Measurements from ENCODE around the gene PRKCA.
"Not testable (repeated sequence)": the region's sequence is repeated elsewhere in the genome, so short reads cannot be mapped to it uniquely, and the experiment has no call there.

Gene PRKCA

GRCh38 chr17:66469890-66470289, 167.5 kb downstream of the PRKCA start:
- DNase-seq, result no peak

- DNase-seq, result no peak
Observed at GRCh38 chr17:66472123-66472522, 169.7 kb downstream of the PRKCA start.

DNA sequence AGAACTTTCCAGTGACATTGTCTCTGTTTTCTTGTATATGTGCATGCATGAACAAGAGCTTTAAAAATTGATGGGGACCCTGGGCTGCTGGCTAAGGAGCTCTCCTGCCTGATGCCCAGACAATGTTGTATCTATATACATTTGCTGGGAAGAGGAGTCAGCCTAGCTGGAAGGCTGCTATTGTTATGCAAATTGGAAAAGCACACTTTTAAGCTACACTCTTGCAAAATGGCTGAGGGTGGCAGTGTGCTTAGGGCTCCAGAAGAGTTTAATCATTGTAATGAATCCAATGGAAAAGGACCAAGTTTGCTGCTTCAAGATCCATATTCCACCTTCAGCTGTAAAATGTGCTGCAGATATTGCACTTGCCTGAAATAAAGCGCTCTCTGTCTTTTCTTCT, 171.8 kb downstream of the PRKCA start:
- no peak for DNase-seq

DNA sequence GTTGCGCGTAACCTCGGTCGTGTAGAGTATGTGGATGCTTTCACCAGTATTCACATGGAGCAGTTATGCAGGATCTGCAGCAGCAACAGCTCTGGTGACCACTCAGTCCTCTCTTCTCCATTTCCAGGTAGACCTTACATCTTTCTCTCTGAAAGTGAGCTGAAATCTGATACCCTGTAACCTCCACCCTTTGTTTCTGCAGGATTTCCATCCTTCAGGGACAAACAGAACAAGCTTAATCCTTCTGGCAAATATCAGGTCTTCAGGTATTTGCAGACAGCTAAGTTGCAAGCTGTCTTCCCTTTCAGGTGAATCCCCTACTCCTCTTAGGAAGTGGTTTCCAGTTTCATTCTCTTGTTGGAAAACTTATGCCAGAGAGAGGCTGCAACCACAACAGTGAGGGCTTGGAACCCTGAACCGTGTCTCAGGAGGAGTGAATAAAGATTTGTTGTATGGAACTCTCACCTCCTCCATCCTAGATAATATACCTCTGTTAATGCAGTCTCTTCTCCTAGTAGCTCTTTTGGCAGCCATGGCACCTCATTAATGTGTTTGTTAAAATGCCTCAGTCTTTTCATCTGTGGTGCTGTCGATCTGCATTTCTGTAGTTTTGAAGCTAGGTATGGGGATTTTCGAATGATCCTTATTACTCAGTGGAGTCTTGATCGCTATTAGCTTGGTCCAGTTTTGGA, 172.5 kb downstream of the PRKCA start:
- DNase-seq, result no peak

DNA sequence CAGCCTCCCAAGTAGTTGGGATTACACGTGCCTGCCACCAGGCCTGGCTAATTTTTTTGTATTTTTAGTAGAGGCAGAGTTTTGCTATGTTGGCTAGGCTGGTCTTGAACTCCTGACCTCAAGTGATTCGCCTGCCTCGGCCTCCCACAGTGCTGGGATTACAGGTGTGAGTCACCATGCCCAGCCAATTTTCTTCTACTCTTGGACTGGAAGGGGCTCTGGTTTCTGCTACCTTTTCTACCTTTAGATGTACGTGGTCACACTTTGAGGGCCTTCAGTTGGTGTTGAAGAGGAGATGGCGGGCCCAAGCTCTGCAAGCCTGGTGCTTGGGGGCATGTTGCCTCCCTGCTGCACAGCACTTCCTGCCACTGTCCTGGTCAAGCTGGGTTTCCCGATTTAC, 173.6 kb downstream of the PRKCA start:
- no peak for DNase-seq

- DNase-seq, result no peak
Observed at GRCh38 chr17:66477615-66478283, 175.3 kb downstream of the PRKCA start.

DNA sequence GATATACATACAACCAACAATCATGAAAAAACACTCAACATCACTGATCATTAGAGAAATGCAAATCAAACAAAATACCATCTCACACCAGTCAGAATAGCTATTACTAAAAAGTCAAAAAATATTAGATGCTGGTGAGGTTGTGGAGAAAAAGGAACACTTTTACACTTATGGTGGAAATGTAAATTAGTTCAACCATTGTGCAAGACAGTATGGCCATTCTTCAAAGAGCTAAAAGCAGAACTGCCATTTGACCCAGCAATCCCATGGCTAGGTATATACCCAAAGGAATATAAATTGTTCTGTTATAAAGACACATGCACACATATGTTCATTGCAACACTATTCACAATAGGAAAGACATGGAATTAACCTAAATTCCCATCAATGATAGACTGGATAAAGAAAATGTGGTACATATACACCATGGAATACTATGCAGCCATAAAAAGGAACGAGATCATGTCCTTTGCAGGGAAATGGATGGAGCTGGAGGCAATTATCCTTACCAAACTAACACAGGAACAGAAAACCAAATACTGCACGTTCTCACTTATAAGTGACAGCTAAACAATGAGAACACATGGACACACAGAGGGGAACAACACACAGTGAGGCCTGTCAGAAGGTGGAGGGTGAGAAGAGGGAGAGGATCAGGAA, 176.9 kb downstream of the PRKCA start:
- not testable (repeated sequence) for DNase-seq

DNA sequence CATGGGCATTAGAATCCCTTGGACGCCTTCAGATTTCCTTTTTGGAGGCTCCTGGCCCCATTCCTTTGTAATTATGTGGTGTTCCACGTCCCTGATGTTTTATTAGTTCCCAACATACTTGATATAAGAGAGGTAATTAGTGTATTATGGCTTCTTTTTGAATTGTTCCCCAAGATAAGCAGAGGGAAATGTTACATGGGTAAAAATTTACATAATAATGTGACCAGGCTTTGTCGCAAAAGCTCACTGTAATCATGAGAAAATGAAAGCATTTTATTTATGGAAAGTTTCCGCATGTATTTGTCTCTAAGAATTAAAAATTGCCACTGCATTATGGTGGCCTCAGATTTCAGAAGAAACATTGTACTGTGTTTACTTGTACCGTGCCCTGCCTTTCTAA, 177.8 kb downstream of the PRKCA start:
- DNase-seq, result no peak

DNA sequence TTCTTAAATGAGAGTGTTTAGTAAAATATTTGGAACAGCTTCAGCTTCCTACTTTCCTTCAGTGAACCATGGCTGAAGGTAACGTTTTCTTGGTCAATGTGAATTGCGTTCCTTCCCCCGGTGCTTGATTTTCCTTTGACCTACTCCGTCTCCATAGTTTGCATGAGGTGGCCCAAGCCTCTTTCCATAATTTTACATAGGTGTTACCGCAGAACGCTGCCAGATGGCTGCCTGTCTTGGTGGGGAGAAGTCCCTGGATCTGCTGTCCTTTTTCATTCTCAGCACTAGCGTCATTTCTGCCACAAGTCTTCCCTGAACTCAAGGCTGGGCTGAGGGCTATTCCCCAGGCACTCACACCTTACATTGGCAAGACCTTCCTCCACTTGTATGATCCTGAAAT, 178.4 kb downstream of the PRKCA start:
- no peak for DNase-seq

DNA sequence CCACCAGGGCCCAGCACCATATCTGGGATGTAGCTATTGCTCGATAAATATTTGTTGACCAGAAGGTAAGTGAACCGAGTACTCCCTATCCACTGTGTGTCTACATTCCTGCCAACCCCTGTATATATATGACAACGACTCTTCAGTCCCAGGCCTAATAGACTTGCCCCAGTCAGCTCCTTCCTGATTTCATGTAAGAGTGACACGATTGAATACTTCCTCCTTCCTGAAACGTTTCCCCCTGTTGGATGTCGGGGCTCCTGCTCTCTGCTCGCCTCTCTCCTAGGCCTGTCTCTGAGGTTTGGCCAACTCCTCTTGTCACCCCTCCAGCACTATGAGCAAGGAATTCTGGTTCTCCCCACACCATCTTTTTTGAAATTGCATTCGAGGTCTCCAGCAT, 178.9 kb downstream of the PRKCA start:
- no peak for DNase-seq

DNA sequence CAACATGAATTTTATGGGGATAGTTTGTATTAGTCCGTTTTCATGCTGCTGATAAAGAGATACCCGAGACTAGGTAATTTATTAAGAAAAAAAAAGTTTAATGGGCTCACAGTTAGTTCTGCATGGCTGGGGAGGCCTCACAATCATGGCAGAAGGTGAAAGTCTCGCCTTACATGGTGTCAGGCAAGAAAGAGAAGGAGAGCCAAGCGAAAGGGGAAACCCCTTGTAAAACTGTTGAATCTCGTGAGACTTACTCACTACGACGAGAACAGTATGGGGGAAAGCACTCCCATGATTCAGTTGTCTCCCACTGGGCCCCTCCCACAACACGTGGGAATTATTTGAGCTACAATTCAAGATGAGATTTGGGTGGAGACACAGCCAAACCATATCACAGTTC, 181.5 kb downstream of the PRKCA start:
- no peak for DNase-seq

DNA sequence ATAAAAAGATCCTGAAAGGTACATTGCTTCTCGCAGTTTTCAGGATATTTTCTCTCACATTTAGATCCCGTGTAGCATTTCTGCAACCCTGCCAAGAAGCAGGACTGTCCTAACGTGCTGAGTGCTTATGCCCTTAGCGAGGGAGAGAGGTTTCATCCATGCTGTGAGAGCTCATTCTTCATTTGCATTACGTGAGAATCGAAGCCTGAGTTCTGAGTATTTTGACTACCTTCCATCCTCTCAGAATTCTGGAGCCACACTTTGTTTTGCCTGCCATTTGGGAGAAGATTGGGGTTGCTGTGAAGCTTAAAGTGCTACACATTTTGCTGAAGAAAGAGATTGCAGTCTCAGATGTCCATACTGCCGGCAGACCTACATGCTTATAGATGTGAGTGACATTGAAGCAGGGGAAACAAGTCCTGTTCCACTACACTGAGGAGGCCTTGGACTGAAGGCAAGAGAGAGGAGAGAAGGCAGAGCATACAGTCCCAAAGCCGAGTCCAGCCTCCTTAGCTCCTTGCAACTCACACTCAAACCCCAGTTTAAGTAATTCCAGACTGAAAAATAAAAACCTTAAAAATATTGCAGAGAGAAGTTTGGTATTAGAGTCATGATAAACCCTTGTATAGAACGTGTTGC, 183.0 kb downstream of the PRKCA start:
- DNase-seq, result no peak

DNA sequence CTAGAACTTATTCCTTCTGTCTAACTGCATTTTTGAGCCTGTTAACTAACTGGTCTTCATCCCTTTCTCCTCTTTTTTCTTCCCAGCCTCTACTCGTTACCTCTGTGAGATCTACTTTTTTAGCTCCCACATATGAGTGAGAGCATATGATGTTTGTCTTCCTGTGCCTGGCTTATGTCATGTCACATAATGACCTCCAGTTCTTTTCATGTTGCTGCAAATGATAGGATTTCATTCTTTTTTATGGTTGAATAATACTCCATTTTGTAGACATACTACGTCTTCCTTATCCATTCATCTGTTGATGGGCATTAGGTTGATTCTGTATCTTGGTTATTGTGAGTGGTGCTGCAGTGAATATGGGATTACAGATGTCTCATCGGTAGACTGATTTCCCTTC, 184.7 kb downstream of the PRKCA start:
- DNase-seq, result no peak

- DNase-seq, result no peak
Observed at GRCh38 chr17:66487981-66488468, 185.6 kb downstream of the PRKCA start.

DNA sequence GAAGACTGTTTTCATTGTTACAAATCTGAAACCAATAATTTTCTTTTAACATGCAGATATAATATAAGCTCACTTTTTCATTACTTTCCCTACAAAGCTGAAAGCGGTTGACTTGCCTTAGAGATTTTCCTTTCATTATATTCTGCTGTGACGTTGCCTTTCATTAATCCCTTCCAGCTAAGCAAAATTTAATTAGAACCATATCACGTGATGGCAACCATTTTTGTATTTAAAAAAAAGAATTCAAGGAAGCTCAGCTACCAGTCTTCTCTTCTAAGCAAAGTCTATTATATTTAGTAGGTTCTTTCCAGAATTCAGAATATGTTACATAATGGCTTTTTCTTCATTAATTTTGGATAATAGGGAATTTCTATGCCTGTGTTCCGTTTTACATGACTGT, 186.5 kb downstream of the PRKCA start:
- DNase-seq, result no peak

DNA sequence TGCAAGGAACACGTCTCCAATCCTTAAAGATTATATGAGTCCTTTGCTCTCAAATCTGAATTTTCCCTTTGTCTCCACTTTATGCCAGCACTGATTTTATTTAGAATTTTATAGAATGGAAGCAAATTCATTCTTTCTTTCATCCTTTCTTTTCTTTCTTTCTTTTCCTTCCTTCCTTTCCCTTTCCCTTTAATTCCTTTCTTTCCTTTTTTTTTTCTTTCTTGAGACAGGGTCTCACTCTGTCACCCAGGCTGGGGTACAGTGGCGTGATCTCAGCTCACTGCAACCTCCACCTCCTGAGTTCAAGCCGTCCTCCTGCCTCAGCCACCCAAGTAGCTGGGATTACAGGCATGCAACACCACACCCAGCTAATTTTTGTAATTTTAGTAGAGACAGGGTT, 187.2 kb downstream of the PRKCA start:
- not testable (repeated sequence) for DNase-seq

DNA sequence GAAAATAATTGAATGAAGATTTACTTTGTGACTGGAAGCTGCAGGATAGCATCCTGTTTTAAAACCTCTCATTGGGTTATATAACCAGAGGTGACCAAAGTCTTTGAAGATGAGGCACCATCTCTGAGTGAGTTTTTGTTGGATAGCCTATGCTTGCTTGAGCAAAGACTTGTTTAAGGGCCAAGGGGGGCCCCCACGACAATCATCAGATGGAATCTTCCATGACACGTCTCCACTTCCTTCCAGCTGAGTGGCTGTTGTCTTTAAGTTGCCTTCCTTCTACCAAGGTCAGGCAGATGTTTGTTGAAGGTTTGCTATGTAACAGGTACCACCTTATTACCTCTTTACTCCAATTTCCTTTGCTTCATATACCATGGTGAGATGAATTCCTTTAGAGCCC, 188.8 kb downstream of the PRKCA start:
- DNase-seq, result no peak

DNA sequence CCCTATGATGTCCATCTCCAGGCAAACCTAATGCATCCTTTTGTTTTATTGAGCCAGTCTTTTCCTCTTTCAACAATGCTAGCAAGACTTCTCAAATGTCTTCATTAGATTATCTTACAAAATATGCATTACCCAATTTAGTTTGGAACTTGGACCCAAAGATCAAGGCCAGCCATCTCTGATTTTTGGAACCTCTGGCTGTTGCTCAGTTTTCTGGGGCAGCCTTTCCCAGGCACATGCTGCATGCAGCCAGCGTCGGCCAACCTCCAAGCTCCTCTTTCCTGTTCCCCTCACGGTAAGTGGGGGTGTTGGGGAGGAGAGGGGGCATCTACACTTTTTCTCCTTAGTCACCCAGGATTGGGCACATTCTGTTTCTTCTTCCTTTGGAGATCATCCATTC, 189.3 kb downstream of the PRKCA start:
- DNase-seq, result no peak

GRCh38 chr17:66492080-66492479, 189.7 kb downstream of the PRKCA start:
- DNase-seq, result no peak

DNA sequence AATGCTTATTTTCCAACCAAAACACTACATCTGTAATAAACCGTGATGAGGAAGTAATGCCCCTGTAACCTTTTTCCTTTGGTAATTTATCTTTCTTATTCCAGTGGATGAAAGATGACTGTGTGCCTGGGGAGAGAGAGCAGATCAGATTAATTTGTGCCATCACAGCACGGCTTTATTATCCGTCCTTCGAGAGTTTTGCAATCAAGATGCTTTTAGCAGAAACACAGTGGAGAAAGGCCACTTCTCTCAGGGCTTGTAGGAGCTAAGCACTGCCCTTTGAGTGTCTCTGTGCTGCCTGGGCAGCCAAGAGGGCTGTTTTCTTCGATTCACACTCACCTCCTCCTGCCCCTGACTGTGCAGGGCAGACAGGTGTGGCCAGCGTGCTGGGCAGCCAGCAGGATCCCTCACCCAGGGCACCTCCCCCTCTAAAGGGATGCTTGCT, 190.2 kb downstream of the PRKCA start:
- no peak for DNase-seq

- DNase-seq, result no peak
Observed at GRCh38 chr17:66493283-66494019, 191.0 kb downstream of the PRKCA start.

DNA sequence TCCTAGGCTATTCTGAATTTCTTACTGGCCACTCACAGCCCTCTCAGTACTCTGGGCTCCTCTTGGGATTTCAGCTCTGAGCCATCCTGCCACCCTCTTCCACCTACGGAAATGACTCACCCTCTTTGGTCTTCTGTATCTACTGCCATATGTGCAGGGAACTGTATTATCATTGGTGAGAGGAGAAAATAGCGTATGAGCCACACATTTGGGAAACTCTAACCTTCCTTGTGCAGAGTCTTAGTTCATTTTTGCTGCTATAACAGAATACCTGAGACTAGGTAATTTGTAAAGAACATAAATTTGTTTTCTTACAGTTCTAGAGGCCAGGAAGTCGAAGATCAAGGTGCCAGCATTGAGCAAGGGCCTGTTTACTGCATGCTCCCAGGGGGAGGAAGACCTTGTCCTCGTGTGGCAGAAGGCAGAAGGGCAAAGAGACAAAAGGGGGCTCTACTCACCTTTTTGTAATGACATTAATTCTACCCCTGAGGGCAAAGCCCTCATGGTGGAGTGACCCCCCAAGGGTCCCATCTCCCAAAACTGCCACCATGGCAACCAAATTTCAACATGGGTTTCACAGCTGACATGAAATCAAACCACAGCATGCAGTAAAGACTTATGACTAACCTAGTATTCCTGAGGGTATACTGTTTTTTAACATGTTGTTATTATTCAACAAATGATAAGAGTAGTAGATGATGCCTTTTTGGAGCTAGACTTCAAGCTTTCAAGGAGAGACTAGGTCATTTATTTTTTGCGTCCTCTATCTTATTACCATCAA, 191.8 kb downstream of the PRKCA start:
- DNase-seq, result no peak
